HEK293T (cell line): ENCODE measurements around the gene FGGY.

Source experiments
- ARNT ChIP-seq: fragments of 450-650 bp; IDR thresholded peaks from 2 replicates; pipeline ENCODE4 v1.6.1; 2017; ENCODE audit warnings: mild to moderate bottlenecking
- BHLHE40 ChIP-seq: fragments of 450-650 bp; IDR thresholded peaks from 2 replicates; pipeline ENCODE4 v1.6.1; 2016; ENCODE audit warnings: mild to moderate bottlenecking, moderate library complexity, borderline replicate concordance
- CTBP1 ChIP-seq: fragments of 450-650 bp; IDR thresholded peaks from 2 replicates; pipeline ENCODE4 v1.6.1; 2016; ENCODE audit warnings: borderline replicate concordance
- ELF4 ChIP-seq: fragments of 450-650 bp; IDR thresholded peaks from 2 replicates; pipeline ENCODE4 v1.6.1; 2017; ENCODE audit warnings: antibody characterized with exemption
- FOXA1 ChIP-seq: fragments of 450-650 bp; IDR thresholded peaks from 2 replicates; pipeline ENCODE4 v1.6.1; 2016; ENCODE audit warnings: mild to moderate bottlenecking
- FOXK2 ChIP-seq: fragments of 450-650 bp; IDR thresholded peaks from 2 replicates; pipeline ENCODE4 v1.6.1; 2016; ENCODE audit warnings: mild to moderate bottlenecking
- FOXM1 ChIP-seq: fragments of 450-650 bp; IDR thresholded peaks from 2 replicates; pipeline ENCODE4 v1.6.1; 2017; ENCODE audit warnings: mild to moderate bottlenecking, borderline replicate concordance
- PKNOX1 ChIP-seq: fragments of 450-650 bp; IDR thresholded peaks from 2 replicates; pipeline ENCODE4 v1.6.1; 2016
- SP1 ChIP-seq: fragments of 450-650 bp; IDR thresholded peaks from 2 replicates; pipeline ENCODE4 v1.6.1; 2017
- SUZ12 ChIP-seq: fragments of 450-650 bp; IDR thresholded peaks from 2 replicates; pipeline ENCODE4 v1.6.1; 2016; ENCODE audit warnings: mild to moderate bottlenecking
- TARDBP ChIP-seq: fragments of 450-650 bp; IDR thresholded peaks from 2 replicates; pipeline ENCODE4 v1.6.1; 2016
- ZNF384 ChIP-seq: fragments of 450-650 bp; IDR thresholded peaks from 2 replicates; pipeline ENCODE4 v1.6.1; 2016

- TF ChIP-seq CTBP1 (no peak), FOXA1 (no peak), FOXK2 (no peak), BHLHE40 (no peak), SUZ12 (no peak), FOXM1 (no peak), SP1 (no peak), ELF4 (no peak), PKNOX1 (no peak), TARDBP (no peak), ARNT (no peak), ZNF384 (no peak)
Observed at GRCh38 chr1:59268406-59268805, 28.5 kb upstream of the FGGY start.
